Ovary (tissue), 3 donors: ENCODE data around the gene CRACR2A.

Experiments used
- EP300 ChIP-seq: sonication (generic); formaldehyde crosslinking; IDR thresholded peaks from one replicate; pipeline ENCODE4 v1.6.1; 2017; ENCODE audit warnings: antibody characterized with exemption
- POLR2A ChIP-seq: fragments of 450-650 bp; IDR thresholded peaks from one replicate; pipeline ENCODE4 v1.6.1; 2017; ENCODE audit warnings: antibody characterized with exemption, mild to moderate bottlenecking, moderate library complexity
- TF ChIP-seq, protein P1 (sequence below), 3 donors: fragments of 450-650 bp in 2 of 3; fragments of 200-600 bp in 1 of 3; IDR thresholded peaks; one replicate each; pipeline versions ENCODE4 v1.5.1 to v1.8.0; 2016 to 2022; ENCODE audit warnings: antibody characterized with exemption in 3 of 3, mild to moderate bottlenecking in 1 of 3
- donor health status: DM: no; HTN: no; CAD: no.

DNA sequence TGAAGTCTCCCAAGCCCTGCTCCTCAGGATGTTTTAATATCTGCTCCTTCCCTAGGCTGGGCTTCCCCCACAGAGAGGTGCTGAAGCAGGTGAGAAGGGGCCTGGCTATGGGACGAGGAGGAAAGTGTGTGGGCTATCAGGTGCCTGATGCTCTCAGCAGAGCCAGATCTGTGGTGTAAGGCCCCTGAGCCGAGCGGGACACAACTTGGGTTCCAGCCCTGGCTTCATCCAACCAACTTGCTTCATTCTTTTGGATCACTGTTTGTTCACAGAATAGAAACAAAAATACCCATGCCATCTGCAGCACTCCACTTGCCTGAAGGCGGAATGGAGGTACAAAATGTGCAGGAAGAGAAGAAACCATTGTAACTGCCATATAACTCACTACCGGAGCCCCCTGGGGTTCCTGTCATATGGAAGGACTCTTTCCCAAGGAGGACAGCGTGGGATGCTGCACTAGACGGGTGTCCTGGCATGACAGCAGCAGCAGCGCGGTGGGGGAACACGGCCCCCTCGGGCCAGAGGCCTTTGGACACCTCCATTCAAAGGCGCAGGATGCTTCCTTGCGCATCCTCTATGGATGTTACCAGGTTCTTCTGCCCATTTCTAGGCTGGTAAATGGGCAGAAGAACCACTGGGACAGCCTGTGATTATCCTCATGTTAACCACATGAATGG, 95.8 kb downstream of the CRACR2A start:
- TF ChIP-seq EP300 = no peak
- TF ChIP-seq, protein P1, sequence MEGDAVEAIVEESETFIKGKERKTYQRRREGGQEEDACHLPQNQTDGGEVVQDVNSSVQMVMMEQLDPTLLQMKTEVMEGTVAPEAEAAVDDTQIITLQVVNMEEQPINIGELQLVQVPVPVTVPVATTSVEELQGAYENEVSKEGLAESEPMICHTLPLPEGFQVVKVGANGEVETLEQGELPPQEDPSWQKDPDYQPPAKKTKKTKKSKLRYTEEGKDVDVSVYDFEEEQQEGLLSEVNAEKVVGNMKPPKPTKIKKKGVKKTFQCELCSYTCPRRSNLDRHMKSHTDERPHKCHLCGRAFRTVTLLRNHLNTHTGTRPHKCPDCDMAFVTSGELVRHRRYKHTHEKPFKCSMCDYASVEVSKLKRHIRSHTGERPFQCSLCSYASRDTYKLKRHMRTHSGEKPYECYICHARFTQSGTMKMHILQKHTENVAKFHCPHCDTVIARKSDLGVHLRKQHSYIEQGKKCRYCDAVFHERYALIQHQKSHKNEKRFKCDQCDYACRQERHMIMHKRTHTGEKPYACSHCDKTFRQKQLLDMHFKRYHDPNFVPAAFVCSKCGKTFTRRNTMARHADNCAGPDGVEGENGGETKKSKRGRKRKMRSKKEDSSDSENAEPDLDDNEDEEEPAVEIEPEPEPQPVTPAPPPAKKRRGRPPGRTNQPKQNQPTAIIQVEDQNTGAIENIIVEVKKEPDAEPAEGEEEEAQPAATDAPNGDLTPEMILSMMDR (IDR thresholded peaks at IDR 0.05) = no peak
- no peak for TF ChIP-seq POLR2A
